Upper lobe of left lung (tissue), 6 donors: ENCODE data around the gene DAPK1. TPM values are rescaled to one million over a fixed set of nuclear protein-coding genes. Genes with fewer than 3 reads are reported as not detected.

ENCODE experiments used
- ATAC-seq, 2 donors: fragments of 200-7000 bp; cut with Tn5 transposase; one replicate each; pipeline ENCODE4 v1.9.1; 2022; ENCODE audit warnings: mild to moderate bottlenecking in 2 of 2, moderate library complexity in 2 of 2; ENCODE audit not compliant: low FRiP score in 2 of 2
- DNase-seq, 2 donors: peaks; one replicate each; pipeline ENCODE4 v3.0.0-alpha.2; 2019 to 2020
- H3K27ac ChIP-seq, 4 donors: fragments of 200-600 bp; sonication (generic); one replicate each; pipeline ENCODE4 v1.5.1; 2016 to 2019
- H3K27me3 ChIP-seq, 4 donors: fragments of 200-600 bp; sonication (generic); one replicate each; pipeline ENCODE4 v1.5.1; 2017 to 2019
- H3K36me3 ChIP-seq, 4 donors: fragments of 200-600 bp; sonication (generic); one replicate each; pipeline ENCODE4 v1.5.1; 2016 to 2019
- H3K4me1 ChIP-seq, 4 donors: fragments of 200-600 bp; sonication (generic); one replicate each; pipeline ENCODE4 v1.5.1; 2018 to 2019
- H3K4me3 ChIP-seq, 4 donors: fragments of 200-600 bp; sonication (generic); one replicate each; pipeline ENCODE4 v1.5.1; 2017 to 2019; ENCODE audit warnings: mild to moderate bottlenecking in 2 of 4, moderate library complexity in 1 of 4
- H3K9me3 ChIP-seq, 4 donors: fragments of 200-600 bp; sonication (generic); one replicate each; pipeline ENCODE4 v1.5.1; 2018 to 2019
- CTCF ChIP-seq, 6 experiments: fragments of 450-650 bp in 4 of 6; fragments of 200-600 bp in 2 of 6; sonication (generic) in 2 of 6; IDR thresholded peaks; one replicate each; pipeline ENCODE4 v1.5.1; 2016 to 2019; ENCODE audit warnings: antibody characterized with exemption in 6 of 6
- EP300 ChIP-seq, 4 donors: sonication (generic); formaldehyde crosslinking; IDR thresholded peaks; one replicate each; pipeline ENCODE4 v1.5.1; 2017; ENCODE audit warnings: antibody characterized with exemption in 4 of 4, control low read depth in 2 of 4
- POLR2A ChIP-seq, 4 donors: fragments of 450-650 bp; IDR thresholded peaks; one replicate each; pipeline ENCODE4 v1.5.1; 2016 to 2017; ENCODE audit warnings: antibody characterized with exemption in 4 of 4, mild to moderate bottlenecking in 2 of 4
- POLR2AphosphoS5 ChIP-seq, 2 donors: sonication (generic); formaldehyde crosslinking; IDR thresholded peaks; one replicate each; pipeline ENCODE4 v1.5.1; 2017; ENCODE audit warnings: antibody characterized with exemption in 2 of 2
- WGBS, 2 donors: methylation state at CpG; one replicate each; pipeline ENCODE4 v1.1.5; 2017 to 2018; 5-methylcytosine and 5-hydroxymethylcytosine counted together
- total RNA-seq, 6 donors: library from RNA; depleted of rRNA in 4 of 6; stranded (reverse); fragments of >200 nt in 4 of 6; gene quantifications; one replicate each; pipeline versions ENCODE4 v1.1.0 to v1.2.1, GENCODE V29; 2016 to 2021
- donor health status: DM: no; HTN: no; CAD: no; lungs with moderate emphysema.
- donor health status: DM: no; HTN: yes; CAD: no; lungs with severe emphysema.

The DAPK1 gene
- total RNA-seq, 6 donors from 2014 or later = 125 to 334 (median 213) TPM

- no peak for ATAC-seq
- Histone ChIP-seq H3K36me3 (peaks cover 0 to 10% (median 2%) of the 10 kb centered on the region in 4 donors), H3K27ac (peak overlapping the region in 1 of 4 donors; percentile 2), H3K27me3 (no peaks in the 10 kb centered on the region), H3K4me3 (no peak overlapping the region), H3K4me1 (peaks cover 8 to 34% (median 23%) of the 10 kb centered on the region in 4 donors), H3K9me3 (no peaks in the 10 kb centered on the region)
- WGBS, 2 donors = 75 to 81% methylated on average over 3 of the region's 3 CpGs
- TF ChIP-seq POLR2A (IDR thresholded peaks at IDR 0.05) (no peak), POLR2AphosphoS5 (IDR thresholded peaks at IDR 0.05) (no peak), CTCF (IDR thresholded peaks at IDR 0.05) (no peak), EP300 (IDR thresholded peaks at IDR 0.05) (no peak)
- DNase-seq = no peak
These were observed 143.4 kb downstream of the DAPK1 start for GRCh38 chr9:87641067-87641466.

GRCh38 chr9:87642330-87643106, 144.9 kb downstream of the DAPK1 start:
- no peaks in the 10 kb centered on the region for H3K27me3 ChIP-seq
- DNase-seq (peak in 1 of 2 donors; percentile 52), ATAC-seq (no peak)
- no peaks in the 10 kb centered on the region for H3K9me3 ChIP-seq
- no peak overlapping the region for H3K4me3 ChIP-seq
- no peak for TF ChIP-seq POLR2AphosphoS5 (IDR thresholded peaks at IDR 0.05)
- no peak overlapping the region for H3K27ac ChIP-seq
- 63 to 75% methylated on average over 5 to 6 of the region's 6 CpGs for WGBS, 2 donors
- peaks cover 0 to 18% (median 10%) of the 10 kb centered on the region in 4 donors for H3K36me3 ChIP-seq
- peaks cover 8 to 34% (median 23%) of the 10 kb centered on the region in 4 donors for H3K4me1 ChIP-seq

- DNase-seq (no peak), ATAC-seq (peak in 1 of 2 donors; percentile 47)
- Histone ChIP-seq H3K4me1 (peaks cover 8 to 34% (median 23%) of the 10 kb centered on the region in 4 donors), H3K36me3 (peaks cover 0 to 23% (median 12%) of the 10 kb centered on the region in 4 donors), H3K27ac (no peak overlapping the region), H3K4me3 (no peak overlapping the region), H3K27me3 (no peaks in the 10 kb centered on the region), H3K9me3 (no peaks in the 10 kb centered on the region)
- 64 to 74% methylated on average over 9 of the region's 9 CpGs for WGBS, 2 donors
- TF ChIP-seq CTCF (IDR thresholded peaks at IDR 0.05) = no peak
- TF ChIP-seq POLR2AphosphoS5 (IDR thresholded peaks at IDR 0.05) = no peak
- no peak for TF ChIP-seq EP300 (IDR thresholded peaks at IDR 0.05)
- TF ChIP-seq POLR2A (IDR thresholded peaks at IDR 0.05) = no peak
These were observed 145.5 kb downstream of the DAPK1 start for GRCh38 chr9:87643107-87643650.

- TF ChIP-seq POLR2A (IDR thresholded peaks at IDR 0.05) (no peak), EP300 (IDR thresholded peaks at IDR 0.05) (no peak), POLR2AphosphoS5 (IDR thresholded peaks at IDR 0.05) (no peak), CTCF (IDR thresholded peaks at IDR 0.05) (no peak)
- peaks cover 8 to 34% (median 23%) of the 10 kb centered on the region in 4 donors for H3K4me1 ChIP-seq
- ATAC-seq (no peak), DNase-seq (no peak)
- 78 to 82% methylated on average over 9 of the region's 9 CpGs for WGBS, 2 donors
- no peaks in the 10 kb centered on the region for H3K9me3 ChIP-seq
- no peak overlapping the region for H3K4me3 ChIP-seq
- H3K27me3 ChIP-seq = no peaks in the 10 kb centered on the region
- no peak overlapping the region for H3K27ac ChIP-seq
- peaks cover 2 to 31% (median 16%) of the 10 kb centered on the region in 4 donors for H3K36me3 ChIP-seq
These were observed 146.3 kb downstream of the DAPK1 start for GRCh38 chr9:87643778-87644570.

- H3K36me3 ChIP-seq = peaks cover 3 to 35% (median 19%) of the 10 kb centered on the region in 4 donors
These were observed 147.0 kb downstream of the DAPK1 start for GRCh38 chr9:87644659-87645058.

More at GRCh38 chr9:87644659-87645058, 147.0 kb downstream of the DAPK1 start:
- ATAC-seq (no peak), DNase-seq (no peak)
- Histone ChIP-seq H3K27ac (no peak overlapping the region), H3K9me3 (no peaks in the 10 kb centered on the region), H3K4me3 (no peak overlapping the region), H3K4me1 (peaks cover 8 to 34% (median 23%) of the 10 kb centered on the region in 4 donors), H3K27me3 (no peaks in the 10 kb centered on the region)
- WGBS, 2 donors = 94 to 96% methylated on average over 1 of the region's 1 CpG
- TF ChIP-seq POLR2A (IDR thresholded peaks at IDR 0.05) (no peak), POLR2AphosphoS5 (IDR thresholded peaks at IDR 0.05) (no peak), CTCF (IDR thresholded peaks at IDR 0.05) (no peak), EP300 (IDR thresholded peaks at IDR 0.05) (no peak)
